A549 (cell line): ENCODE results near the gene TACR1. TPM values are rescaled to one million over a fixed set of nuclear protein-coding genes. Genes with fewer than 3 reads are reported as not detected.

Experiments used
- ATAC-seq, 2 experiments: fragments of 200-7000 bp in 1 of 2; fragments of >200 bp in 1 of 2; cut with Nextera tagmentation in 1 of 2; cut with Tn5 transposase in 1 of 2; 3 replicates each; pipeline versions ENCODE4 v1.8.0 to v1.9.1; 2018 to 2020; ENCODE audit warnings: mild to moderate bottlenecking in 1 of 2, moderate library complexity in 1 of 2
- CTCF ChIA-PET: fragments of 300-600 bp; sonication (Branson Sonifier 250); formaldehyde crosslinking; extraction: SDS; loops from one replicate; lab custom pipeline; 2021; ENCODE audit warnings: antibody characterized with exemption, inconsistent platforms; lab: Yijun Ruan, JAX
- POLR2A ChIA-PET: fragments of 350-600 bp; formaldehyde crosslinking; extraction: SDS; loops from one replicate; lab custom pipeline; 2021; ENCODE audit warnings: antibody characterized with exemption, inconsistent platforms; lab: Yijun Ruan, JAX
- DNase-seq, 2 experiments: peaks; one replicate each; pipeline versions ENCODE4 v3.0.0 to v3.0.0-alpha.2; 2011 to 2016; ENCODE audit warnings: low read depth in 1 of 2, low spot score in 1 of 2
- FAIRE-seq: peaks from 2 replicates; lab custom pipeline; 2011; peaks lifted over from hg19 to GRCh38; lab: Jason Lieb, UNC
- H3K27ac ChIP-seq, 2 experiments: fragments of >200 bp; sonication (Bioruptor Twin); formaldehyde crosslinking; 3 replicates each; pipeline ENCODE4 v1.5.1; 2016 to 2017
- H3K4me1 ChIP-seq: fragments of >200 bp; sonication (Bioruptor Twin); formaldehyde crosslinking; 3 replicates; pipeline ENCODE4 v1.6.1; 2016
- H3K4me2 ChIP-seq: fragments of >200 bp; sonication (Bioruptor Twin); formaldehyde crosslinking; 3 replicates; pipeline ENCODE4 v1.6.1; 2016
- H3K4me3 ChIP-seq: fragments of >200 bp; sonication (Bioruptor Twin); formaldehyde crosslinking; 3 replicates; pipeline ENCODE4 v1.5.1; 2016
- H3K9me3 ChIP-seq: fragments of >200 bp; sonication (Bioruptor Twin); formaldehyde crosslinking; 3 replicates; pipeline ENCODE4 v1.6.1; 2016
- BHLHE40 ChIP-seq: IDR thresholded peaks from 2 replicates; pipeline ENCODE4 v1.6.1; 2012; ENCODE audit warnings: low read depth, low read length, inconsistent platforms
- CEBPB ChIP-seq, 2 experiments: fragments of >200 bp in 1 of 2; sonication (Bioruptor Twin) in 1 of 2; formaldehyde crosslinking in 1 of 2; IDR thresholded peaks; 2 replicates each; pipeline ENCODE4 v1.6.1; 2012 to 2016
- CHD2 ChIP-seq: fragments of 150-350 bp; IDR thresholded peaks from 2 replicates; pipeline ENCODE4 v1.6.1; 2014; ENCODE audit warnings: low read length; ENCODE audit not compliant: partially characterized antibody
- CHD4 ChIP-seq: fragments of 200-600 bp; sonication (generic); IDR thresholded peaks from 2 replicates; pipeline ENCODE4 v1.6.1; 2016; ENCODE audit warnings: antibody characterized with exemption, mild to moderate bottlenecking, borderline replicate concordance
- EHF ChIP-seq: fragments of 250-450 bp; sonication (Bioruptor Pico); IDR thresholded peaks from 2 replicates; pipeline ENCODE4 v1.5.0; 2020; ENCODE audit warnings: mild to moderate bottlenecking
- EP300 ChIP-seq, 2 experiments: fragments of >200 bp; sonication (Bioruptor Twin); formaldehyde crosslinking; IDR thresholded peaks; 2 replicates in 1 of 2; 3 replicates in 1 of 2; pipeline ENCODE4 v1.6.1; 2016 to 2017
- HDAC2 ChIP-seq: fragments of 200-600 bp; sonication (generic); IDR thresholded peaks from 2 replicates; pipeline ENCODE4 v1.6.1; 2016
- MAFK ChIP-seq: fragments of 450-650 bp; IDR thresholded peaks from 2 replicates; pipeline ENCODE4 v1.6.1; 2014; ENCODE audit not compliant: partially characterized antibody
- MAZ ChIP-seq: fragments of 150-350 bp; IDR thresholded peaks from 2 replicates; pipeline ENCODE4 v1.6.1; 2014; ENCODE audit warnings: antibody characterized with exemption, low read depth, low read length, borderline replicate concordance
- PHF8 ChIP-seq: fragments of 200-600 bp; sonication (generic); IDR thresholded peaks from 2 replicates; pipeline ENCODE4 v1.6.1; 2016; ENCODE audit warnings: low read depth, mild to moderate bottlenecking, antibody characterized with exemption, moderate library complexity, borderline replicate concordance
- TFCP2L1 ChIP-seq: fragments of 250-450 bp; sonication (Bioruptor Pico); IDR thresholded peaks from 2 replicates; pipeline ENCODE4 v1.5.0; 2021; ENCODE audit warnings: mild to moderate bottlenecking
- TP53 ChIP-seq: fragments of 250-450 bp; sonication (Bioruptor Pico); IDR thresholded peaks from 2 replicates; pipeline ENCODE4 v1.5.0; 2021; ENCODE audit warnings: mild to moderate bottlenecking, moderate library complexity
- ZFP36 ChIP-seq: fragments of 450-650 bp; IDR thresholded peaks from 2 replicates; pipeline ENCODE4 v1.6.1; 2014; ENCODE audit warnings: borderline replicate concordance; ENCODE audit not compliant: partially characterized antibody
- WGBS: methylation state at CpG from one replicate; pipeline ENCODE4 v1.1.6; 2017; ENCODE audit errors: missing lambda C conversion rate; 5-methylcytosine and 5-hydroxymethylcytosine counted together
- polyA plus RNA-seq, 4 experiments: library from polyadenylated mRNA; depleted of rRNA in 3 of 4; stranded (reverse); fragments of >200 nt; fragmentation: RNase III in 1 of 4; extraction: RNeasy Plus Mini Kit Qiagen cat#74134 plus additional on column Dnase treatment in 1 of 4; gene quantifications; 2 replicates in 3 of 4; 3 replicates in 1 of 4; pipeline ENCODE4 v1.2.3, GENCODE V29; 2011 to 2017
- TF ChIP-seq, protein P1 (sequence below): fragments of >200 bp; sonication (Bioruptor Twin); formaldehyde crosslinking; IDR thresholded peaks from 2 replicates; pipeline ENCODE4 v1.6.1; 2016
- TF ChIP-seq, protein P2 (sequence below): IDR thresholded peaks from 2 replicates; pipeline ENCODE4 v1.6.1; 2012; ENCODE audit warnings: low read depth, borderline replicate concordance
- TF ChIP-seq, protein P3 (sequence below): fragments of 450-650 bp; IDR thresholded peaks from 2 replicates; pipeline ENCODE4 v1.6.1; 2014; ENCODE audit warnings: antibody characterized with exemption
- TF ChIP-seq, protein P4 (sequence below): fragments of >200 bp; sonication (Bioruptor Twin); formaldehyde crosslinking; IDR thresholded peaks from 3 replicates; pipeline ENCODE4 v1.6.1; 2016

TACR1 gene
- polyA plus RNA-seq, 2 of the 4 experiments (the other 2 are of a cell fraction): 0.27 to 0.92 TPM

DNA sequence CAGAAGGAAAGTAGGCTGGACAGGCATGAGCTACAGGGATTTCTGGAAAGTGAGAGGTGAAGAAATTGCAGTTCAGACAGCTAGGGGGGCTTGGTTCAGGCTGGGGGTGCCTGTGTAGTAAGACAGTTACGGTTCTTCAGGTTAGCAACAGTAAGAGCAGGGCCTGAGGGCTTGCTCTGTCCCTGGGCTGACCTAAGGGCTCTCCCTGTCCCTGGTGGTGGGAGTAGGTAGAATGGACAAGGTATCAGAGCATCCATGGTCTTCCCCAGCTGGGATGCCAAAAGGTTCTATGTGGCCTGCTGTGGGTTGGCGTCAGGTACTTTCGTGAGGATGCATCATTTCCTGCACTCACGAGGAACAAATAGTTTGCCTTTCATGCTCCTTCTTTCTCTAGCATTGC, 34.6 kb upstream of the TACR1 start:
- ATAC-seq (peak; percentile 48 to 63; a peak in 3 of 6 replicates), DNase-seq (no peak), FAIRE-seq (no peak)
- peaks cover 12% of the 10 kb centered on the region for H3K4me1 ChIP-seq
- peak overlapping the region in 1 of 2 experiments; percentile 46; a peak in 2 of 6 replicates for H3K27ac ChIP-seq
- no peak overlapping the region for H3K4me3 ChIP-seq
- 94% methylated on average over 4 of the region's 4 CpGs for WGBS
- CTCF ChIA-PET: interaction anchor here (1.0 kb wide), 1 partner anchor 34 kb away, joined by 3 read pairs; no protein-coding TSS in a partner anchor
- POLR2A ChIA-PET: no interaction called here
- TF ChIP-seq, protein P1, sequence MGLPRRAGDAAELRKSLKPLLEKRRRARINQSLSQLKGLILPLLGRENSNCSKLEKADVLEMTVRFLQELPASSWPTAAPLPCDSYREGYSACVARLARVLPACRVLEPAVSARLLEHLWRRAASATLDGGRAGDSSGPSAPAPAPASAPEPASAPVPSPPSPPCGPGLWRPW: no peak
- TF ChIP-seq MAZ (no peak), BHLHE40 (no peak), CHD2 (no peak), ZFP36 (no peak), PHF8 (no peak)
- TF ChIP-seq, protein P2, sequence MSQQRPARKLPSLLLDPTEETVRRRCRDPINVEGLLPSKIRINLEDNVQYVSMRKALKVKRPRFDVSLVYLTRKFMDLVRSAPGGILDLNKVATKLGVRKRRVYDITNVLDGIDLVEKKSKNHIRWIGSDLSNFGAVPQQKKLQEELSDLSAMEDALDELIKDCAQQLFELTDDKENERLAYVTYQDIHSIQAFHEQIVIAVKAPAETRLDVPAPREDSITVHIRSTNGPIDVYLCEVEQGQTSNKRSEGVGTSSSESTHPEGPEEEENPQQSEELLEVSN: no peak
- TF ChIP-seq, protein P3, sequence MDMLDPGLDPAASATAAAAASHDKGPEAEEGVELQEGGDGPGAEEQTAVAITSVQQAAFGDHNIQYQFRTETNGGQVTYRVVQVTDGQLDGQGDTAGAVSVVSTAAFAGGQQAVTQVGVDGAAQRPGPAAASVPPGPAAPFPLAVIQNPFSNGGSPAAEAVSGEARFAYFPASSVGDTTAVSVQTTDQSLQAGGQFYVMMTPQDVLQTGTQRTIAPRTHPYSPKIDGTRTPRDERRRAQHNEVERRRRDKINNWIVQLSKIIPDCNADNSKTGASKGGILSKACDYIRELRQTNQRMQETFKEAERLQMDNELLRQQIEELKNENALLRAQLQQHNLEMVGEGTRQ: no peak
- H3K9me3 ChIP-seq: peaks cover 14% of the 10 kb centered on the region; the same call in 2 of the 3 replicates
- no peak overlapping the region for H3K4me2 ChIP-seq

DNA sequence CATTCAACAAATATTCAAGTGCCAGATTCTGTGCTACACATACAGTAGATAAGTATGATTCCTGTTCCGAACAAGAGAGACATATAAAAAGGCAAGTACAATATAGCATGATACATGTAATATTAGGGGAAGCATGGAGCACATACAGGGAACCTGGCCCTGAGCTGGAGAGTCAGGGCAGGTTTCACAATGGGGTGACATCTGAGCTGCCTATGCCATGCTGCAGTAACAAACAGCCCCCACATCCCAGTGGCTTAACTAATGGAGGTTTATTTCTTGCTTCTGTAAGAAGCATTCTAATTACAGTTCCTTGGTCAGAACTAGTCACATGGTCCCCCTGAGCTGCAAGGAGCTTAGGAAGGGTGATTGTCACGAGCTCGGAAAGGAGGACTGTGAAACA, 27.3 kb upstream of the TACR1 start:
- TF ChIP-seq TFCP2L1 (no peak), HDAC2 (no peak), TP53 (no peak), CHD4 (no peak), MAZ (no peak), EHF (CRISPR knock-in tag) (no peak), EP300 (IDR thresholded peaks at IDR 0.05) (0 out of 5 replicates have a peak, but pooled peaks of 1 of the 2 experiments have one; percentile 14)
- TF ChIP-seq, protein P4, sequence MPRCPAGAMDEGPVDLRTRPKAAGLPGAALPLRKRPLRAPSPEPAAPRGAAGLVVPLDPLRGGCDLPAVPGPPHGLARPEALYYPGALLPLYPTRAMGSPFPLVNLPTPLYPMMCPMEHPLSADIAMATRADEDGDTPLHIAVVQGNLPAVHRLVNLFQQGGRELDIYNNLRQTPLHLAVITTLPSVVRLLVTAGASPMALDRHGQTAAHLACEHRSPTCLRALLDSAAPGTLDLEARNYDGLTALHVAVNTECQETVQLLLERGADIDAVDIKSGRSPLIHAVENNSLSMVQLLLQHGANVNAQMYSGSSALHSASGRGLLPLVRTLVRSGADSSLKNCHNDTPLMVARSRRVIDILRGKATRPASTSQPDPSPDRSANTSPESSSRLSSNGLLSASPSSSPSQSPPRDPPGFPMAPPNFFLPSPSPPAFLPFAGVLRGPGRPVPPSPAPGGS: no peak
- TF ChIP-seq, all 56 proteins: peak for 1
- ATAC-seq: no peak
- Histone ChIP-seq H3K4me1 (0 out of 3 replicates have a peak, but pooled peaks cover 3% of the 10 kb centered on the region), H3K9me3 (no peaks in the 10 kb centered on the region), H3K4me3 (no peak overlapping the region), H3K27ac (no peak overlapping the region), H3K4me2 (no peak overlapping the region)
- WGBS: 90% methylated on average over 3 of the region's 3 CpGs
- FAIRE-seq: no peak
- DNase-seq: no peak
- ChIA-PET CTCF (interaction anchor here (2.1 kb wide), 1 partner anchor 27 kb away, joined by 7 read pairs; the partner anchor contains the start of gene TACR1), POLR2A (no interaction called here)

DNA sequence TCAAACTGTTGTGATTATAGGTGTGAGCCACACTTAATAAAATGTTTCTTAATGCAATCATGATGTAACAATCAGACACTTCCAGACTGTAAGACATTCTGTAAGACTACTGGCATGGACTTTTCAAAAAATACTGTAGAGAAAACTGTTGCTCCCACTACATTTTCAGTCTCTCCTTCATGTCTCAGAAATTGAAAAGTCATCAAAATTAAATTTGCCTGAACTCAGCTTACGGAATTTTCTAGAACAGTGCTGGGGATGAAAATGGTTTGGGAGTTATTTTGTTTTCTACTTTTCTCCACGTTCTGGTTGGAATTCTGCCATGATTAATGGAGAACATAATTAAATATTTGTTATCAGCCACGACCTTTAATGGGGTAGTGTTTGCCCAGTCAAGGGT, 26.8 kb upstream of the TACR1 start:
- Histone ChIP-seq H3K4me1 (0 out of 3 replicates have a peak, but pooled peaks cover 3% of the 10 kb centered on the region), H3K4me3 (no peak overlapping the region), H3K27ac (no peak overlapping the region), H3K9me3 (no peaks in the 10 kb centered on the region), H3K4me2 (no peak overlapping the region)
- ChIA-PET POLR2A (no interaction called here), CTCF (interaction anchor here (1.0 to 2.1 kb wide), 2 partner anchors 12 to 27 kb away, joined by 3 to 7 read pairs; partner anchors contain the start of gene TACR1)
- TF ChIP-seq, protein P3: no peak
- TF ChIP-seq EP300 (IDR thresholded peaks at IDR 0.05) (no peak), MAFK (peak; percentile 48), CEBPB (IDR thresholded peaks at IDR 0.05) (no peak)
- 46% methylated on average over 3 of the region's 3 CpGs for WGBS
- DNase-seq (no peak), FAIRE-seq (no peak), ATAC-seq (no peak)
